Measurements from ENCODE around the gene CAMK2D. TPM values are rescaled to one million over a fixed set of nuclear protein-coding genes. Genes with fewer than 3 reads are reported as not detected.

The CAMK2D gene
- total and polyA plus RNA-seq, 10 donors, result 5.9 to 44.2 (median 33.3) TPM

GRCh38 chr4:113636877-113637276 lies 124.7 kb downstream of the CAMK2D start:
- peak; percentile 75 for DNase-seq
- H3K27me3 ChIP-seq (replicated peaks in 1 of 7), result no peaks in the 10 kb centered on the region
- no peaks in the 10 kb centered on the region for H3K9me3 ChIP-seq
- intact Hi-C loops (cut with DNase I; ENCODE audit: low total_unique reads), result loop anchor here (10.0 kb wide), 1 partner anchor 92 kb away; no protein-coding TSS in a partner anchor
- peaks cover 15 to 76% (median 62%) of the 10 kb centered on the region in 6 donors for H3K4me1 ChIP-seq
- H3K27ac ChIP-seq, result peak overlapping the region in 6 of 8 donors; percentile 30 to 85 (median 72)
- peak overlapping the region in 1 of 8 donors; percentile 30 for H3K4me3 ChIP-seq
- TF ChIP-seq CTCF (IDR thresholded peaks at IDR 0.05 in 8 of 11, conservative IDR thresholded peaks at IDR 0.05 in 3 of 11), result no peak
- no peaks in the 10 kb centered on the region for H3K36me3 ChIP-seq

- H3K36me3 ChIP-seq, result no peaks in the 10 kb centered on the region
- intact Hi-C loops (cut with DNase I; ENCODE audit: low total_unique reads), result loop anchor here (10.0 kb wide), 1 partner anchor 92 kb away; no protein-coding TSS in a partner anchor
- WGBS, 5 donors, result 42 to 53% (median 45%) methylated on average over 3 of the region's 3 CpGs
- DNase-seq, result no peak
- H3K27ac ChIP-seq, result peak overlapping the region in 6 of 8 donors; percentile 30 to 85 (median 72)
- peaks cover 15 to 72% (median 59%) of the 10 kb centered on the region in 6 donors for H3K4me1 ChIP-seq
- TF ChIP-seq CTCF (IDR thresholded peaks at IDR 0.05 in 8 of 11, conservative IDR thresholded peaks at IDR 0.05 in 3 of 11) (peak in 8 of 11 experiments; percentile 16 to 51 (median 27)), POLR2A (IDR thresholded peaks at IDR 0.05) (no peak), POLR2AphosphoS5 (IDR thresholded peaks at IDR 0.05) (no peak)
- no peaks in the 10 kb centered on the region for H3K9me3 ChIP-seq
- H3K4me3 ChIP-seq, result peak overlapping the region in 1 of 8 donors; percentile 30
- no peaks in the 10 kb centered on the region for H3K27me3 ChIP-seq (replicated peaks in 1 of 7)
Observed at GRCh38 chr4:113636438-113636818, 125.1 kb downstream of the CAMK2D start.

GRCh38 chr4:113635739-113636437 lies 125.7 kb downstream of the CAMK2D start:
- 89 to 96% (median 94%) methylated on average over 3 of the region's 3 CpGs for WGBS, 5 donors
- TF ChIP-seq POLR2AphosphoS5 (IDR thresholded peaks at IDR 0.05) (no peak), POLR2A (IDR thresholded peaks at IDR 0.05) (no peak), CTCF (IDR thresholded peaks at IDR 0.05 in 8 of 11, conservative IDR thresholded peaks at IDR 0.05 in 3 of 11) (no peak)
- peaks cover 15 to 67% (median 54%) of the 10 kb centered on the region in 6 donors for H3K4me1 ChIP-seq
- no peaks in the 10 kb centered on the region for H3K27me3 ChIP-seq (replicated peaks in 1 of 7)
- intact Hi-C loops (cut with DNase I; ENCODE audit: low total_unique reads), result loop anchor here (10.0 kb wide), 1 partner anchor 91 kb away; no protein-coding TSS in a partner anchor
- no peaks in the 10 kb centered on the region for H3K9me3 ChIP-seq
- H3K36me3 ChIP-seq, result no peaks in the 10 kb centered on the region
- peak overlapping the region in 1 of 8 donors; percentile 30 for H3K4me3 ChIP-seq
- peak overlapping the region in 6 of 8 donors; percentile 10 to 85 (median 72) for H3K27ac ChIP-seq
- DNase-seq, result no peak
